Measurements from ENCODE around the gene NHLRC3. TPM values are rescaled to one million over a fixed set of nuclear protein-coding genes. Genes with fewer than 3 reads are reported as not detected.
A peak's percentile ranks its signal among the peaks of the same experiment; 100 is the strongest.

NHLRC3 gene
- 10 to 100 TPM in 6 of 9 donors, 1 to 10 TPM in 3; 3.9 to 19.9 (median 10.6) TPM for total RNA-seq
- polyA plus RNA-seq: 1 to 10 TPM; 4.2 to 5.8 TPM
- long read RNA-seq, donor 1, partial matches to known transcripts: 0 of 10 reads
- long read RNA-seq, donor 1, other reads (novel, unspliced or antisense): 4 of 10 reads
- long read RNA-seq, donor 2, partial matches to known transcripts: 4 of 16 reads
- long read RNA-seq, donor 2, other reads (novel, unspliced or antisense): 4 of 16 reads
- long read RNA-seq, donor 3, transcript NHLRC3-201 (6 exons, 3,275 nt): major isoform, 6 of 10 reads
- long read RNA-seq, donor 3, partial matches to known transcripts: 1 of 10 reads
- long read RNA-seq, donor 3, other reads (novel, unspliced or antisense): 0 of 10 reads

- Histone ChIP-seq H3K27me3 (no peaks in the 10 kb centered on the region), H3K27ac (peak within 1 kb of the TSS; percentile 66 to 94 (median 84)), H3K36me3 (peaks cover 0 to 15% (median under 1%) of the 10 kb centered on the region in 9 donors), H3K4me3 (peak within 1 kb of the TSS; percentile 66 to 94 (median 81)), H3K9me3 (no peaks in the 10 kb centered on the region), H3K4me1 (peaks cover 7 to 69% (median 39%) of the 10 kb centered on the region in 12 donors)
- intact Hi-C loops (cut with DNase I): loop anchor here in 2 of 10 donors (10.0 kb wide), 2 partner anchors 377 to 1747 kb away; partner anchors contain the start of gene SLC25A15 (in 2 of the 2)
- peak; percentile 91 to 97 (median 93) for DNase-seq
- 0 to 1% (median 0%) methylated on average over 25 to 41 of the region's 41 CpGs for WGBS, 4 donors
- TF ChIP-seq POLR2A (IDR thresholded peaks at IDR 0.05) (peak in 1 of 2 donors; percentile 44), CTCF (IDR thresholded peaks at IDR 0.05) (peak in 3 of 12 donors; percentile 6 to 15 (median 10))
- ATAC-seq: peak; percentile 94 to 99 (median 98)
These were observed at the start of gene NHLRC3, which contains the start of gene PROSER1 for GRCh38 chr13:39037880-39038568. NHLRC3 (plus strand) TSS chr13:39038456; CDS start chr13:39038640, 184 bp downstream. PROSER1 (minus strand) TSS chr13:39038089; CDS start chr13:39037242, 847 bp downstream.

- no peak within 1 kb of the TSS for H3K4me3 ChIP-seq
These were observed 47.6 kb upstream of the NHLRC3 start, which contains the start of gene STOML3 for GRCh38 chr13:38990693-38991092. STOML3 (minus strand) TSS chr13:38990831; CDS start chr13:38990721, 110 bp downstream.

GRCh38 chr13:38993381-38993780 lies 44.9 kb upstream of the NHLRC3 start:
- Histone ChIP-seq H3K27me3 (peaks cover 0 to 2% (median 0%) of the 10 kb centered on the region in 9 donors), H3K4me1 (no peaks in the 10 kb centered on the region)

More at GRCh38 chr13:38990693-38991092, 47.6 kb upstream of the NHLRC3 start, which contains the start of gene STOML3:
- Histone ChIP-seq H3K36me3 (no peaks in the 10 kb centered on the region), H3K27ac (no peak within 1 kb of the TSS), H3K4me1 (peaks cover 0 to 5% (median 0%) of the 10 kb centered on the region in 12 donors), H3K27me3 (no peaks in the 10 kb centered on the region), H3K9me3 (no peaks in the 10 kb centered on the region)
- DNase-seq (no peak), ATAC-seq (no peak)
- intact Hi-C loops (cut with DNase I): no loop called here
- TF ChIP-seq CTCF (IDR thresholded peaks at IDR 0.05) (no peak), POLR2A (IDR thresholded peaks at IDR 0.05) (no peak)

More at GRCh38 chr13:38993381-38993780, 44.9 kb upstream of the NHLRC3 start:
- H3K9me3 ChIP-seq: no peaks in the 10 kb centered on the region
- intact Hi-C loops (cut with DNase I): no loop called here
- no peak for TF ChIP-seq POLR2A (IDR thresholded peaks at IDR 0.05)
- no peak for TF ChIP-seq CTCF (IDR thresholded peaks at IDR 0.05)
- H3K4me3 ChIP-seq: no peak overlapping the region
- DNase-seq (no peak), ATAC-seq (no peak)
- WGBS, 4 donors: 49 to 60% (median 54%) methylated on average over 4 of the region's 4 CpGs
- H3K36me3 ChIP-seq: no peaks in the 10 kb centered on the region
- no peak overlapping the region for H3K27ac ChIP-seq
